OCI-LY3 (cell line): ENCODE results near the gene NAGPA.

Experiments used
- EZH2phosphoT487 ChIP-seq: fragments of 200-600 bp; shearing (Covaris generic); IDR thresholded peaks from 2 replicates; pipeline ENCODE4 v1.6.1; 2018; ENCODE audit warnings: antibody characterized with exemption, mixed run types, low read depth
- TF ChIP-seq, protein P1 (sequence below): fragments of 200-600, 300-600 bp; sonication (generic); IDR thresholded peaks from 2 replicates; pipeline ENCODE4 v1.5.1; 2014; ENCODE audit warnings: antibody characterized with exemption, low read length, low read depth

GRCh38 chr16:5019775-5020174, 14.0 kb downstream of the NAGPA start:
- no peak for TF ChIP-seq EZH2phosphoT487
- TF ChIP-seq, protein P1, sequence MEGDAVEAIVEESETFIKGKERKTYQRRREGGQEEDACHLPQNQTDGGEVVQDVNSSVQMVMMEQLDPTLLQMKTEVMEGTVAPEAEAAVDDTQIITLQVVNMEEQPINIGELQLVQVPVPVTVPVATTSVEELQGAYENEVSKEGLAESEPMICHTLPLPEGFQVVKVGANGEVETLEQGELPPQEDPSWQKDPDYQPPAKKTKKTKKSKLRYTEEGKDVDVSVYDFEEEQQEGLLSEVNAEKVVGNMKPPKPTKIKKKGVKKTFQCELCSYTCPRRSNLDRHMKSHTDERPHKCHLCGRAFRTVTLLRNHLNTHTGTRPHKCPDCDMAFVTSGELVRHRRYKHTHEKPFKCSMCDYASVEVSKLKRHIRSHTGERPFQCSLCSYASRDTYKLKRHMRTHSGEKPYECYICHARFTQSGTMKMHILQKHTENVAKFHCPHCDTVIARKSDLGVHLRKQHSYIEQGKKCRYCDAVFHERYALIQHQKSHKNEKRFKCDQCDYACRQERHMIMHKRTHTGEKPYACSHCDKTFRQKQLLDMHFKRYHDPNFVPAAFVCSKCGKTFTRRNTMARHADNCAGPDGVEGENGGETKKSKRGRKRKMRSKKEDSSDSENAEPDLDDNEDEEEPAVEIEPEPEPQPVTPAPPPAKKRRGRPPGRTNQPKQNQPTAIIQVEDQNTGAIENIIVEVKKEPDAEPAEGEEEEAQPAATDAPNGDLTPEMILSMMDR: no peak
